H1 (cell line): ENCODE results near the gene SPDYC. TPM values are rescaled to one million over a fixed set of nuclear protein-coding genes. Genes with fewer than 3 reads are reported as not detected.

Experiments
- CTCF ChIA-PET: fragments of 300-600 bp; sonication (Branson Sonifier 250); formaldehyde crosslinking; loops from one replicate; lab custom pipeline; 2021; ENCODE audit not compliant: partially characterized antibody; lab: Charles Lee
- POLR2A ChIA-PET: fragments of 300-600 bp; sonication (Branson Sonifier 250); formaldehyde crosslinking; loops from one replicate; lab custom pipeline; 2021; ENCODE audit warnings: inconsistent platforms; ENCODE audit not compliant: partially characterized antibody; lab: Charles Lee
- DNase-seq, 2 experiments: peaks; one replicate each; pipeline versions ENCODE4 v3.0.0 to v3.0.0-alpha.2; 2010 to 2022; ENCODE audit warnings: low spot score in 2 of 2, low read depth in 1 of 2, mixed read lengths in 1 of 2
- FAIRE-seq: peaks from 2 replicates; lab custom pipeline; 2011; peaks lifted over from hg19 to GRCh38; lab: Jason Lieb, UNC
- H2AFZ ChIP-seq: 2 replicates; pipeline ENCODE4 v1.8.1; 2012; ENCODE audit warnings: low read length, inconsistent platforms
- H2AK5ac ChIP-seq: 2 replicates; pipeline ENCODE4 v1.6.1; 2013; ENCODE audit warnings: low read depth, low read length
- H2BK120ac ChIP-seq: replicated peaks from 2 replicates; pipeline ENCODE3; 2013; ENCODE audit warnings: low read depth, low read length, inconsistent platforms
- H2BK12ac ChIP-seq: 2 replicates; pipeline ENCODE4 v1.6.1; 2013; ENCODE audit warnings: low read depth, low read length
- H2BK15ac ChIP-seq: 2 replicates; pipeline ENCODE4 v1.6.1; 2013; ENCODE audit warnings: low read length
- H2BK20ac ChIP-seq: 2 replicates; pipeline ENCODE4 v1.6.1; 2013; ENCODE audit warnings: low read length
- H2BK5ac ChIP-seq: 2 replicates; pipeline ENCODE4 v1.6.1; 2013; ENCODE audit warnings: low read depth, low read length
- H3K14ac ChIP-seq: 2 replicates; pipeline ENCODE4 v1.6.1; 2013; ENCODE audit warnings: inconsistent platforms; ENCODE audit not compliant: insufficient read length
- H3K18ac ChIP-seq: 2 replicates; pipeline ENCODE4 v1.6.1; 2013; ENCODE audit warnings: low read length; ENCODE audit errors: extremely low read depth
- H3K23ac ChIP-seq: 2 replicates; pipeline ENCODE4 v1.6.1; 2013; ENCODE audit warnings: inconsistent platforms; ENCODE audit not compliant: insufficient read length
- H3K23me2 ChIP-seq: 2 replicates; pipeline ENCODE4 v1.6.1; 2013; ENCODE audit warnings: low read depth, low read length
- H3K27ac ChIP-seq: 2 replicates; pipeline ENCODE4 v1.6.1; 2011; ENCODE audit warnings: low read depth, low read length, inconsistent platforms
- H3K27me3 ChIP-seq, 4 experiments: replicated peaks in 1 of 4; 1 replicate in 1 of 4; 2 replicates in 3 of 4; pipeline versions ENCODE4 v1.6.1 to v1.8.1; 2011 to 2013; ENCODE audit warnings: low read length in 3 of 4, mild to moderate bottlenecking in 3 of 4, inconsistent platforms in 2 of 4, mixed read lengths in 2 of 4, moderate library complexity in 1 of 4; ENCODE audit not compliant: control insufficient read depth in 3 of 4, insufficient read depth in 3 of 4; ENCODE audit errors: extremely low read depth in 1 of 4
- H3K36me3 ChIP-seq, 4 experiments: 2 replicates each; pipeline versions ENCODE4 v1.6.1 to v1.8.1; 2011 to 2013; ENCODE audit warnings: mild to moderate bottlenecking in 4 of 4, low read length in 3 of 4, moderate library complexity in 2 of 4, control low read depth in 1 of 4, inconsistent platforms in 1 of 4; ENCODE audit not compliant: insufficient read depth in 4 of 4, control insufficient read depth in 2 of 4
- H3K4ac ChIP-seq: replicated peaks from 2 replicates; pipeline ENCODE3; 2013; ENCODE audit warnings: low read length, low read depth, mixed read lengths, inconsistent platforms; ENCODE audit not compliant: insufficient read length
- H3K4me1 ChIP-seq, 4 experiments: replicated peaks in 1 of 4; 1 replicate in 1 of 4; 2 replicates in 3 of 4; pipeline versions ENCODE4 v1.6.1 to v1.8.1; 2011 to 2013; ENCODE audit warnings: low read length in 3 of 4, inconsistent platforms in 2 of 4, mixed read lengths in 1 of 4; ENCODE audit not compliant: insufficient read depth in 4 of 4, control insufficient read depth in 3 of 4
- H3K4me2 ChIP-seq, 2 experiments: 2 replicates each; pipeline versions ENCODE4 v1.6.1 to v1.8.1; 2011 to 2013; ENCODE audit warnings: low read depth in 2 of 2, low read length in 2 of 2, control low read depth in 1 of 2, inconsistent platforms in 1 of 2, mild to moderate bottlenecking in 1 of 2; ENCODE audit not compliant: insufficient read depth in 1 of 2
- H3K4me3 ChIP-seq, 4 experiments: fragments of 200-600, 300-600 bp in 1 of 4; sonication (generic), shearing (Covaris generic), sonication (Bioruptor Twin) in 1 of 4; 2 replicates each; pipeline versions ENCODE4 v1.5.1 to v1.8.1; 2011 to 2016; ENCODE audit warnings: low read length in 4 of 4, low read depth in 3 of 4, control low read depth in 2 of 4, inconsistent platforms in 2 of 4, mild to moderate bottlenecking in 2 of 4, mixed read lengths in 1 of 4, moderate library complexity in 1 of 4; ENCODE audit not compliant: insufficient read depth in 2 of 4; ENCODE audit errors: extremely low read depth in 1 of 4
- H3K56ac ChIP-seq: replicated peaks from 2 replicates; pipeline ENCODE3; 2013; ENCODE audit warnings: low read depth, mild to moderate bottlenecking, mixed read lengths, low read length, inconsistent platforms; ENCODE audit not compliant: insufficient read length
- H3K79me1 ChIP-seq: 2 replicates; pipeline ENCODE4 v1.6.1; 2013; ENCODE audit warnings: low read depth, low read length, control low read depth
- H3K79me2 ChIP-seq, 2 experiments: 2 replicates each; pipeline versions ENCODE4 v1.6.1 to v1.8.1; 2012 to 2013; ENCODE audit warnings: low read length in 2 of 2, mild to moderate bottlenecking in 2 of 2, inconsistent platforms in 1 of 2; ENCODE audit not compliant: insufficient read depth in 2 of 2, control insufficient read depth in 1 of 2
- H3K9ac ChIP-seq, 4 experiments: replicated peaks in 1 of 4; 1 replicate in 1 of 4; 2 replicates in 3 of 4; pipeline versions ENCODE4 v1.6.1 to v1.8.1; 2011 to 2013; ENCODE audit warnings: low read depth in 3 of 4, low read length in 3 of 4, control low read depth in 2 of 4, mild to moderate bottlenecking in 2 of 4, moderate library complexity in 2 of 4, inconsistent platforms in 1 of 4; ENCODE audit errors: extremely low read depth in 1 of 4
- H3K9me3 ChIP-seq, 2 experiments: 2 replicates each; pipeline versions ENCODE4 v1.6.1 to v1.8.1; 2012 to 2013; ENCODE audit warnings: mild to moderate bottlenecking in 2 of 2, moderate library complexity in 2 of 2, control low read depth in 1 of 2, inconsistent platforms in 1 of 2, low read depth in 1 of 2, low read length in 1 of 2, mixed read lengths in 1 of 2; ENCODE audit not compliant: insufficient read depth in 2 of 2
- H4K20me1 ChIP-seq, 2 experiments: replicated peaks in 1 of 2; 2 replicates each; pipeline versions ENCODE3 to v1.8.1; 2011 to 2013; ENCODE audit warnings: inconsistent platforms in 2 of 2, low read length in 2 of 2, mild to moderate bottlenecking in 1 of 2; ENCODE audit not compliant: insufficient read depth in 2 of 2, control insufficient read depth in 1 of 2
- H4K5ac ChIP-seq: 2 replicates; pipeline ENCODE4 v1.6.1; 2013; ENCODE audit warnings: low read length, low read depth, mixed read lengths, inconsistent platforms; ENCODE audit not compliant: insufficient read length
- H4K8ac ChIP-seq: 2 replicates; pipeline ENCODE4 v1.8.0; 2013; ENCODE audit warnings: mild to moderate bottlenecking, moderate library complexity, low read length, inconsistent platforms; ENCODE audit not compliant: insufficient read depth; ENCODE audit errors: extremely low read depth
- H4K91ac ChIP-seq: replicated peaks from 2 replicates; pipeline ENCODE3; 2013; ENCODE audit warnings: low read length, mixed read lengths, inconsistent platforms; ENCODE audit not compliant: insufficient read length
- KDM5A ChIP-seq: fragments of 200-600 bp; IDR thresholded peaks from 2 replicates; pipeline ENCODE4 v1.7.1; 2012; ENCODE audit warnings: mild to moderate bottlenecking, low read length, inconsistent platforms, mixed read lengths
- WGBS, 2 experiments: shearing (Covaris generic) in 1 of 2; methylation state at CpG; one replicate each; pipeline versions ENCODE4 v1.1.6 to v1.1.7; 2013 to 2015; ENCODE audit warnings: low lambda C conversion rate in 2 of 2, mixed read lengths in 2 of 2, inconsistent platforms in 1 of 2, low coverage in 1 of 2, missing lambda C conversion rate in 1 of 2; ENCODE audit not compliant: insufficient replicate concordance in 2 of 2, insufficient coverage in 1 of 2, insufficient read length in 1 of 2; ENCODE audit errors: extremely low coverage in 1 of 2, missing lambda C conversion rate in 1 of 2; 5-methylcytosine and 5-hydroxymethylcytosine counted together
- polyA plus RNA-seq, 7 experiments: library from polyadenylated mRNA; depleted of rRNA in 3 of 7; stranded (reverse) in 5 of 7; unstranded in 2 of 7; fragments of >200 nt in 5 of 7; fragments of 200-250 nt in 2 of 7; gene quantifications; 1 replicate in 5 of 7; 2 replicates in 1 of 7; 4 replicates in 1 of 7; pipeline versions ENCODE4 v1.2.1 to v1.2.3, GENCODE V29; 2011 to 2013; ENCODE audit warnings: missing spikeins in 2 of 7, mixed read lengths in 2 of 7
- total RNA-seq: library from RNA; stranded (reverse); fragmentation: NEBNext Ultra II Directional; extraction: Animal tissue kit (Norgen Biotek cat#: 25700); gene quantifications from 2 replicates; pipeline ENCODE4 v1.2.1, GENCODE V29; 2021
- TF ChIP-seq, protein P1 (sequence below): IDR thresholded peaks from 2 replicates; pipeline ENCODE4 v1.6.1; 2012; ENCODE audit warnings: inconsistent platforms
- TF ChIP-seq, protein P2 (sequence below): IDR thresholded peaks from 2 replicates; pipeline ENCODE4 v1.6.1; 2012; ENCODE audit warnings: inconsistent platforms

SPDYC gene
- total and polyA plus RNA-seq, 2 of the 8 experiments (the other 6 are each of a cell fraction or from before 2014, with no cell fraction given) = 0.15 TPM; not detected in 1

DNA sequence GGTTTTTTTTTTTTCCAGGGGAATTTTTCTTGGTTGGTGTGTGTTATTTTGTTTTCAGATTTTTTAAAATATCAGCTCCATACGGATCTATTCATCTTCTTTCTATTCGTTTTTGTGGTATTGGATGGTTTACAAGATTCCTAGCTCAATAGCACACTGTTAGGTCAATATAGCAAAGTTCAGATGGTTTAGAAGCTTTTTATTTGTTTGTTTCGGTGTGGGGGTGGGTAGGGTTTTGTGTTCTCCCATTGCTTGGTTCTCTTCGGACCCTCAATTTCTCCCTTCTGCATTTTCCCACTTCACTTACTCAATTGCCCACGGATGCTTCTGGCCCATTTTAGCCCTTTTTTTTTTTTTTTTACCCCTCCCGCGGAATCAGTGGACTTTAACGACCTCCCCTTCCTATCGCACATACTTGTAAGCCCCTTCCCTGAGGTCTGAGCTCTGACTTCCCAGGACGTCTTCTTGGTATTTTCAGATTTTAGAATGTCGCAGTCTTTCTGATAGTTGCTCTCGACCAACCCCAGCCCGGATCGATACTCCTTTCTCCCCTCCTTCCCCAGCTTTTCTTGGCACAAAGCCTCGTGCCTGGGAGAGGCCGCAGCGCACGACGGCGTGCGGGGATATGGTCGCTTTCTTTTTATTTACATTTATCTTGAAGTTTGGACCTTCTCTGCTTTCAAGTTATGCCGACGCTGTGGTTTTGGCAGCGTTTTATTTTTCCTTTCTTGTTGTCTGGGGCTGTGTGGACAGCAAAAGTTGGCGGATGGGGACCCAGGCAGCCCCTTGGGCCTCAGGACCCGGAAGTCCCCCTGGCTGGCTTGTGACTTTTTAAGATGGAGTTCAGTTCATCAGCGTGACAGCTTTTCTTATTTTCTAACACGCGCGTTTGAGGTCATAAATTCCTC, 4.4 kb upstream of the SPDYC start:
- Histone ChIP-seq H3K18ac (peak overlapping the region; percentile 60), H3K9me3 (no peaks in the 10 kb centered on the region), H2BK5ac (no peak overlapping the region), H3K79me2 (no peaks in the 10 kb centered on the region), H3K36me3 (no peaks in the 10 kb centered on the region), H2AK5ac (no peak overlapping the region), H3K4me2 (no peak overlapping the region), H3K4ac (no peak overlapping the region), H2BK20ac (no peak overlapping the region), H3K4me1 (peaks cover 0 to 6% (median 1%) of the 10 kb centered on the region in 4 experiments; a peak in 2 of 7 replicates), H4K8ac (no peak overlapping the region; the same call in 1 of the 2 replicates), H3K14ac (no peak overlapping the region), H3K23ac (no peak overlapping the region), H3K27ac (no peak overlapping the region), H3K27me3 (no peaks in the 10 kb centered on the region), H2BK12ac (no peak overlapping the region), H4K5ac (no peak overlapping the region), H3K79me1 (no peaks in the 10 kb centered on the region), H2BK15ac (no peak overlapping the region), H3K9ac (no peak overlapping the region), H2AFZ (peak overlapping the region; percentile 91), H3K56ac (no peak overlapping the region), H3K23me2 (no peaks in the 10 kb centered on the region; the same call in 1 of the 2 replicates), H3K4me3 (no peak overlapping the region), H4K20me1 (no peaks in the 10 kb centered on the region), H4K91ac (no peak overlapping the region), H2BK120ac (no peak overlapping the region)
- DNase-seq (no peak), FAIRE-seq (no peak)
- POLR2A ChIA-PET = interaction anchor here (0.5 to 2.6 kb wide), 6 partner anchors 15 to 97 kb away, joined by 3 to 7 read pairs (median 3); no protein-coding TSS in a partner anchor
- TF ChIP-seq, protein P1, sequence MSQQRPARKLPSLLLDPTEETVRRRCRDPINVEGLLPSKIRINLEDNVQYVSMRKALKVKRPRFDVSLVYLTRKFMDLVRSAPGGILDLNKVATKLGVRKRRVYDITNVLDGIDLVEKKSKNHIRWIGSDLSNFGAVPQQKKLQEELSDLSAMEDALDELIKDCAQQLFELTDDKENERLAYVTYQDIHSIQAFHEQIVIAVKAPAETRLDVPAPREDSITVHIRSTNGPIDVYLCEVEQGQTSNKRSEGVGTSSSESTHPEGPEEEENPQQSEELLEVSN = peak; percentile 72; the same call in 1 of the 2 replicates
- no peak for TF ChIP-seq KDM5A
- TF ChIP-seq, protein P2, sequence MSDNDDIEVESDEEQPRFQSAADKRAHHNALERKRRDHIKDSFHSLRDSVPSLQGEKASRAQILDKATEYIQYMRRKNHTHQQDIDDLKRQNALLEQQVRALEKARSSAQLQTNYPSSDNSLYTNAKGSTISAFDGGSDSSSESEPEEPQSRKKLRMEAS = peak; percentile 67; the same call in 1 of the 2 replicates
- 84% methylated on average over 31 of the region's 31 CpGs; no CpG with 5 or more reads in 1 of the 2 experiments for WGBS, 2 experiments
- CTCF ChIA-PET = interaction anchor here (0.8 to 1.5 kb wide), 5 partner anchors 16 to 89 kb away, joined by 3 to 4 read pairs (median 4); partner anchors contain the start of gene CAPN1
